T-cell (primary cell): ENCODE data around the gene GRK3. TPM values are rescaled to one million over a fixed set of nuclear protein-coding genes. Genes with fewer than 3 reads are reported as not detected.
"Not testable (repeated sequence)": the region's sequence is repeated elsewhere in the genome, so short reads cannot be mapped to it uniquely, and the experiment has no call there.

ENCODE experiments used
- ATAC-seq, 4 experiments: fragments of 200-7000 bp in 3 of 4; fragments of 150-1000 bp in 1 of 4; cut with Tn5 transposase; replicated peaks in 1 of 4; 1 replicate in 3 of 4; 2 replicates in 1 of 4; pipeline ENCODE4 v1.10.0; 2021; ENCODE audit warnings: moderate library complexity in 3 of 4, mild to moderate bottlenecking in 2 of 4, moderate number of reproducible peaks in 1 of 4
- CTCF ChIA-PET, 2 donors: fragments of 300-600 bp; sonication (Branson Sonifier 250); formaldehyde crosslinking; loops; one replicate each; lab custom pipeline; 2022; ENCODE audit warnings: antibody characterized with exemption in 2 of 2; lab: Charles Lee
- POLR2A ChIA-PET, 2 donors: fragments of 300-600 bp; sonication (Branson Sonifier 250); formaldehyde crosslinking; loops; one replicate each; lab custom pipeline; 2022; ENCODE audit warnings: antibody characterized with exemption in 2 of 2; lab: Charles Lee
- DNase-seq, 35 experiments: peaks; one replicate each; pipeline versions ENCODE4 v3.0.0 to v3.0.0-alpha.2; 2013 to 2023
- H3K27ac ChIP-seq: one replicate; pipeline ENCODE4 v1.5.1; 2013; ENCODE audit warnings: low read length
- H3K27me3 ChIP-seq, 2 experiments: replicated peaks in 1 of 2; 1 replicate in 1 of 2; 2 replicates in 1 of 2; pipeline versions ENCODE4 v1.6.1 to v1.7.0; 2013; ENCODE audit warnings: low read length in 1 of 2, mixed read lengths in 1 of 2; ENCODE audit not compliant: control insufficient read depth in 2 of 2, insufficient read depth in 2 of 2; ENCODE audit errors: extremely low read depth in 1 of 2
- H3K36me3 ChIP-seq, 2 donors: 1 replicate in 1 of 2; 2 replicates in 1 of 2; pipeline versions ENCODE4 v1.6.1 to v1.7.0; 2013; ENCODE audit warnings: low read length in 1 of 2; ENCODE audit not compliant: control insufficient read depth in 2 of 2, insufficient read depth in 1 of 2; ENCODE audit errors: extremely low read depth in 1 of 2
- H3K4me1 ChIP-seq, 2 experiments: 1 replicate in 1 of 2; 2 replicates in 1 of 2; pipeline versions ENCODE4 v1.6.1 to v1.7.0; 2013; ENCODE audit warnings: low read length in 2 of 2, mixed read lengths in 1 of 2; ENCODE audit not compliant: insufficient read depth in 2 of 2, control insufficient read depth in 1 of 2; ENCODE audit errors: extremely low read depth in 1 of 2
- H3K4me3 ChIP-seq, 2 donors: 1 replicate in 1 of 2; 2 replicates in 1 of 2; pipeline versions ENCODE4 v1.5.1 to v1.7.0; 2013; ENCODE audit warnings: mild to moderate bottlenecking in 2 of 2, low read length in 1 of 2, moderate library complexity in 1 of 2; ENCODE audit not compliant: control insufficient read depth in 1 of 2; ENCODE audit errors: extremely low read depth in 1 of 2
- H3K9me3 ChIP-seq: 2 replicates; pipeline ENCODE4 v1.7.0; 2013
- H3K27ac Mint-ChIP-seq, 2 donors: one replicate each; pipeline ENCODE4 v1.8.0; 2020 to 2021; ENCODE audit warnings: mild to moderate bottlenecking in 2 of 2, mixed read lengths in 2 of 2
- H3K27me3 Mint-ChIP-seq, 2 donors: one replicate each; pipeline ENCODE4 v1.8.0; 2021 to 2022; ENCODE audit warnings: mixed read lengths in 2 of 2
- H3K36me3 Mint-ChIP-seq: one replicate; pipeline ENCODE4 v1.8.0; 2021; ENCODE audit warnings: mixed read lengths
- H3K4me1 Mint-ChIP-seq, 3 donors: one replicate each; pipeline ENCODE4 v1.8.0; 2020 to 2022; ENCODE audit warnings: mixed read lengths in 3 of 3, mild to moderate bottlenecking in 1 of 3
- H3K4me3 Mint-ChIP-seq, 3 donors: one replicate each; pipeline ENCODE4 v1.8.0; 2020 to 2022; ENCODE audit warnings: mild to moderate bottlenecking in 3 of 3, mixed read lengths in 3 of 3, moderate library complexity in 3 of 3
- H3K9me3 Mint-ChIP-seq, 3 donors: one replicate each; pipeline ENCODE4 v1.8.0; 2020 to 2022; ENCODE audit warnings: mixed read lengths in 3 of 3
- WGBS: methylation state at CpG from one replicate; pipeline ENCODE4 v1.1.5; 2013; ENCODE audit warnings: missing lambda C conversion rate; ENCODE audit not compliant: insufficient coverage; 5-methylcytosine and 5-hydroxymethylcytosine counted together
- total RNA-seq, 35 experiments: library from RNA in 6 of 35; stranded (reverse) in 6 of 35; fragments of 120-200 nt in 1 of 35; gene quantifications; one replicate each; pipeline versions ENCODE4 v1.2.1 to v1.2.4 and lab custom pipeline; 2013 to 2026

The GRK3 gene
- total RNA-seq, 5 donors from 2014 or later (not counting 1 experiment from before 2014, with no cell fraction given): 1.4 to 7.0 (median 3.6) TPM

DNA sequence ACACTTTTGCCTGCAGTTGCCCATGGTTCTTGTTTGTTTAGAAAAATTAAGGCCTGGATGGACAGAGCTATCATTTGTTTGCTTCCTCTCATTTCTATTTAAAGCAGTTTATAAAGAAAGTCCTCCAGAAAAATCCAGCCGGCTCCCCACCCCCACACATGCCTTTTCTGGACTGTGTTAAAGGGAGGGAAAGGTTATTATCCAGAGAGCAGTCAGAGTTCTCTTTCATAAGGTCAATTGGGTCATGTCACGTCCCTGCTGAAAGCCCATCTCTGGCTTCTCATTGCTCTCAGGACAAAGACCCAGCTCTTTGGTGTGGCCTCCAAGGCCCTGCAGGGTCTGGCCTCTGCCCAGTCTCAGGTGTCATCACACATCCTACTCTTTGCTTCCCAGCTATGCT lies 9.8 kb upstream of the GRK3 start:
- Mint-ChIP-seq H3K36me3 (no peaks in the 10 kb centered on the region), H3K27me3 (peaks cover 0 to 3% of the 10 kb centered on the region in 2 donors), H3K4me3 (no peak overlapping the region), H3K4me1 (no peaks in the 10 kb centered on the region), H3K27ac (no peak overlapping the region), H3K9me3 (peaks cover 0 to 3% (median 0%) of the 10 kb centered on the region in 3 donors)
- DNase-seq (no peak), ATAC-seq (no peak)
- Histone ChIP-seq H3K4me3 (no peak overlapping the region), H3K36me3 (no peaks in the 10 kb centered on the region), H3K27ac (no peak overlapping the region), H3K9me3 (no peaks in the 10 kb centered on the region), H3K27me3 (peaks cover 0 to 4% of the 10 kb centered on the region in 2 experiments), H3K4me1 (no peaks in the 10 kb centered on the region)
- 88% methylated on average over 1 of the region's 2 CpGs for WGBS
- ChIA-PET POLR2A (no interaction called here), CTCF (no interaction called here)

GRCh38 chr22:25555586-25555985 lies 8.9 kb upstream of the GRK3 start:
- Mint-ChIP-seq H3K27ac (no peak overlapping the region), H3K4me1 (no peaks in the 10 kb centered on the region), H3K27me3 (peaks cover 0 to 3% of the 10 kb centered on the region in 2 donors), H3K36me3 (no peaks in the 10 kb centered on the region), H3K4me3 (no peak overlapping the region), H3K9me3 (peaks cover 0 to 3% (median 0%) of the 10 kb centered on the region in 3 donors)
- ATAC-seq: no peak
- Histone ChIP-seq H3K36me3 (no peaks in the 10 kb centered on the region), H3K4me3 (no peak overlapping the region), H3K4me1 (no peaks in the 10 kb centered on the region), H3K27me3 (peaks cover 0 to 4% of the 10 kb centered on the region in 2 experiments), H3K27ac (no peak overlapping the region), H3K9me3 (no peaks in the 10 kb centered on the region)
- ChIA-PET POLR2A (no interaction called here), CTCF (no interaction called here)
- no peak for DNase-seq
- WGBS: no CpG with 5 or more reads among the region's 4 CpGs

DNA sequence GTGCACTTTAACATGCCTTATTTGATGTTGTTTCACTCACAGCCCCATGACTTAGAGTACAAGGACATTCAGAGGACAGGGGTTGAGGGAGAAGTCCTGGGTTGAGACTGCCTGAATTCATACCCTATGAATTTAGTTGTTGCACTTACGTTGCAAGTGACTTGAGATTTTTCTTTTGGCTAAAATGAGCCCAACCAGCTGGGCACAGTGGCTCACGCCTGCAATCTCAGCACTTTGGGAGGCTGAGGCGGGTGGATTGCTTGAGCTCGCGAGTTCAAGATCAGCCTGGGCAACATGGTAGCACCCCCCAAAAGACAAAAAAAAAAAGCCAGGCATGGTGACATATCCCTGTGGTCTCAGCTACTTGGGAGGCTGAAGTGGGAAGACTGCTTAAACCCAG lies 7.3 kb upstream of the GRK3 start:
- peaks cover 0 to 6% (median 2%) of the 10 kb centered on the region in 3 donors for H3K4me1 Mint-ChIP-seq
- no peak overlapping the region for H3K4me3 Mint-ChIP-seq
- ChIA-PET POLR2A (no interaction called here), CTCF (no interaction called here)
- no peaks in the 10 kb centered on the region for H3K9me3 ChIP-seq
- H3K4me3 ChIP-seq: no peak overlapping the region
- H3K27me3 ChIP-seq: peaks cover 0 to 4% of the 10 kb centered on the region in 2 experiments
- ATAC-seq (no peak), DNase-seq (no peak)
- no peaks in the 10 kb centered on the region for H3K36me3 Mint-ChIP-seq
- H3K9me3 Mint-ChIP-seq: no peaks in the 10 kb centered on the region
- H3K36me3 ChIP-seq: no peaks in the 10 kb centered on the region
- WGBS: 82% methylated on average over 5 of the region's 5 CpGs
- H3K4me1 ChIP-seq: no peaks in the 10 kb centered on the region
- no peak overlapping the region for H3K27ac Mint-ChIP-seq
- no peak overlapping the region for H3K27ac ChIP-seq
- H3K27me3 Mint-ChIP-seq: peaks cover 0 to 2% of the 10 kb centered on the region in 2 donors

GRCh38 chr22:25558341-25558740 lies 6.1 kb upstream of the GRK3 start:
- peaks cover 5 to 13% (median 8%) of the 10 kb centered on the region in 3 donors for H3K4me1 Mint-ChIP-seq
- H3K9me3 ChIP-seq: no peaks in the 10 kb centered on the region
- ChIA-PET CTCF (interaction anchor here in 1 of 2 donors (0.6 kb wide), 1 partner anchor 307 kb away, joined by 5 read pairs; no protein-coding TSS in a partner anchor), POLR2A (interaction anchor here in 1 of 2 donors (0.6 kb wide), 1 partner anchor 367 kb away, joined by 3 read pairs; no protein-coding TSS in a partner anchor)
- H3K27me3 Mint-ChIP-seq: peaks cover 0 to 5% of the 10 kb centered on the region in 2 donors
- WGBS: 86% methylated on average over 3 of the region's 4 CpGs
- no peaks in the 10 kb centered on the region for H3K9me3 Mint-ChIP-seq
- no peaks in the 10 kb centered on the region for H3K36me3 ChIP-seq
- peaks cover 0 to 4% of the 10 kb centered on the region in 2 experiments for H3K27me3 ChIP-seq
- H3K36me3 Mint-ChIP-seq: no peaks in the 10 kb centered on the region
- no peak overlapping the region for H3K4me3 Mint-ChIP-seq
- ATAC-seq (no peak), DNase-seq (no peak)
- no peak overlapping the region for H3K27ac Mint-ChIP-seq
- peaks cover 0 to 1% of the 10 kb centered on the region in 2 experiments for H3K4me1 ChIP-seq
- H3K4me3 ChIP-seq: no peak overlapping the region
- no peak overlapping the region for H3K27ac ChIP-seq

- POLR2A ChIA-PET: not testable (repeated sequence)
Observed at GRCh38 chr22:25559910-25560309, 4.6 kb upstream of the GRK3 start.

DNA sequence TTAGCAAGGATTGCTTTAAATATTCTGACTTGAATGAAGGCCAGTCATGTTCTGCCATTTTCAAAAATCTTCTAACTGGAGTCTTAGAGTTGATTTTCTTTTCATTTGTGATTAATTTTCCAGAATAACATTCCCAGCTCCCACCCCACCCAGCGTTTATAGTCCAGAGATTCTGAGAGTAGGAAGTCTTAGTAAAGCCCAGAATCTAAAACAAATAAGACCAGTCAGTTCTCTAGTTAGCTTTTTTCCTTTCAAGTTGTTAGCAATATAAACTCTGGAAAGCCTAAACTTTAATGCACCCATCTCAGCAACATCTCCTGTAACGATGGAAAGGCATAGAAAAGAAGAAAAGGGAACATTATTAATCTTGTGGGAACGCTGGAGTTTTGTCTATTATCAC lies 3.3 kb upstream of the GRK3 start:
- H3K4me1 Mint-ChIP-seq: peaks cover 26 to 32% (median 27%) of the 10 kb centered on the region in 3 donors
- H3K4me3 Mint-ChIP-seq, DNase-seq, H3K36me3 ChIP-seq, H3K9me3 Mint-ChIP-seq, CTCF ChIA-PET, H3K36me3 Mint-ChIP-seq, H3K4me3 ChIP-seq, ATAC-seq, H3K9me3 ChIP-seq, POLR2A ChIA-PET, H3K27ac Mint-ChIP-seq, H3K27ac ChIP-seq: not testable (repeated sequence)
- WGBS: no CpG with 5 or more reads among the region's 3 CpGs
- H3K27me3 Mint-ChIP-seq: peaks cover 0 to 17% of the 10 kb centered on the region in 2 donors
- H3K27me3 ChIP-seq: peaks cover 0 to 11% of the 10 kb centered on the region in 2 experiments
- H3K4me1 ChIP-seq: peaks cover 14 to 19% of the 10 kb centered on the region in 2 experiments

More at GRCh38 chr22:25559910-25560309, 4.6 kb upstream of the GRK3 start:
- H3K27ac ChIP-seq, H3K4me3 Mint-ChIP-seq, H3K9me3 ChIP-seq, H3K36me3 ChIP-seq, H3K27ac Mint-ChIP-seq, DNase-seq, ATAC-seq, H3K27me3 ChIP-seq, CTCF ChIA-PET, H3K4me3 ChIP-seq, H3K9me3 Mint-ChIP-seq, H3K36me3 Mint-ChIP-seq: not testable (repeated sequence)
- peaks cover 8 to 11% of the 10 kb centered on the region in 2 experiments for H3K4me1 ChIP-seq
- peaks cover 15 to 24% (median 19%) of the 10 kb centered on the region in 3 donors for H3K4me1 Mint-ChIP-seq
- peaks cover 0 to 11% of the 10 kb centered on the region in 2 donors for H3K27me3 Mint-ChIP-seq
- no CpG with 5 or more reads among the region's 4 CpGs for WGBS
